ENCODE measurements around the gene PIM1.
"Not testable (repeated sequence)": the region's sequence is repeated elsewhere in the genome, so short reads cannot be mapped to it uniquely, and the experiment has no call there.

The PIM1 gene

DNA sequence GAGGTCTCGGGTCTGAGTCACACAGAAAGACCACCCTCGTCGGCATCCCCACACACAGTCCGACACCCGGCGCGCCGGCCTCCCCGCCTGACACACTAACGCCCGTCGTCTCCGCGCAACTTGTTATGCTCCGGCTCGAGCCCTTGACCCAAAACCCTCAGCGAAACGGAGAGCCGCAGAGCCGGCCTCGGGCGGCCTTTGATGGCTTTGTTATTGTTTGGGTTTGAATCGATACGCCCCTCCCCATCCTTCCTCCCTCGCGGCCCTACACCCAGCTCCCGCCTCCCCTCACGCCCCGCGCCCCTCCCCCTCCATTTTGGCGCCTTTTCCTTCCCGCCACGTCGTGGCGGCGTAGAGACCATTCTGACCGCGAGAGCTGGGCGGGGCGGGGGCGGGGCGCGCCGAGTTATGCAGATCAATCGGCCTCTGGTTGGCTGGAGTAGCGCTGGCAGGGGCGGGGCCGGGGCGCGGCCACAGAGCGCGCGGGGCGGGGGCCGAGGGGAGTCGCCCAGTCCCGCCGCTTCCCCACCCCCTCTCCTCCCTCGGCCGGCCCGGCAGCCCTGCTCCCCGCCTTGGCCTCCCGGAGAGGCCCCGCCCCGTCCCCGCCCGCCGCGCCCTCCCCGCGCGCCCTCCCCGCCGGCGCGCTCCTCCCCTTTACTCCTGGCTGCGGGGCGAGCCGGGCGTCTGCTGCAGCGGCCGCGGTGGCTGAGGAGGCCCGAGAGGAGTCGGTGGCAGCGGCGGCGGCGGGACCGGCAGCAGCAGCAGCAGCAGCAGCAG, at the start of gene PIM1:
Gene PIM1, plus strand, starts transcription at position 657 of the 777 bp plus-strand sequence. CDS start 424 bp downstream, outside the sequence.
- peak; percentile 99 for DNase-seq

DNA sequence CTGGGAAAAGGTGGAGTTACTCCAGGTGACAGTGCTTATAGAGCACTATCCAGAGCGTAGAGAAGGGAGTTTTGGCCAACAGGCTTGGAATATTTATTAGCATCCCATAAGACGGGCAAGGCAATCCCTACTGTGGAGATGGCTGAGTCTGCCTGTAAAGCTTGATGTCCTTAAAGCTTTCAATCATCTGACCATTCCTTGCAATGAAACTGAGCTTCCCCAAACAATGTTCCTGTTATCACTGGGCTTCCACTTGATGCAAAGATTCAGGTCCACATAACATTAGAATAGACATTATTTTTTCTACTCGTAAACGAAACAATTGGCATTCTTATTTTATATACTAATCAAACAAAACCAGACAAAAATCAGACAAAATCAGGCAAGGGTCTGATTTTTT, 48.4 kb upstream of the PIM1 start:
- DNase-seq: no peak

DNA sequence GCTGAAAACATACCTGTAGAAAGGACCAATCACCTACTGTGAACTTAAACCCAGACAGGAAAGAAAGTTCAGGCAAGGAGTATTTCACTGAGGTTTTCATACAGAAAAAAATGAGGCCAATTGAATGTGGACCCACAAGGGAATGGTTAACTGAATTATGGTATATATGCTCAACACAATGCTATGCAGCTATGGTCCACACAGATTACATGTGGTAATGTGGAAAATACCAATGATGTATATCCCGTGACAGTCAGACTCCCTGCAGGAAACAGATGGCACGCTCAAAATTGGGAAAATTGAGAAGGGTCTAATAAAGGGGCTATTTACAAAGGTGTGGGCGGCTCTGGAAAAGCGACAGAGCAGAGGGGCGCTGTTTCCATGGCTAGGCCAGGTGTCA, 47.1 kb upstream of the PIM1 start:
- DNase-seq: peak; percentile 20

GRCh38 chr6:37123957-37124729, 45.8 kb upstream of the PIM1 start:
- no peak for DNase-seq

DNA sequence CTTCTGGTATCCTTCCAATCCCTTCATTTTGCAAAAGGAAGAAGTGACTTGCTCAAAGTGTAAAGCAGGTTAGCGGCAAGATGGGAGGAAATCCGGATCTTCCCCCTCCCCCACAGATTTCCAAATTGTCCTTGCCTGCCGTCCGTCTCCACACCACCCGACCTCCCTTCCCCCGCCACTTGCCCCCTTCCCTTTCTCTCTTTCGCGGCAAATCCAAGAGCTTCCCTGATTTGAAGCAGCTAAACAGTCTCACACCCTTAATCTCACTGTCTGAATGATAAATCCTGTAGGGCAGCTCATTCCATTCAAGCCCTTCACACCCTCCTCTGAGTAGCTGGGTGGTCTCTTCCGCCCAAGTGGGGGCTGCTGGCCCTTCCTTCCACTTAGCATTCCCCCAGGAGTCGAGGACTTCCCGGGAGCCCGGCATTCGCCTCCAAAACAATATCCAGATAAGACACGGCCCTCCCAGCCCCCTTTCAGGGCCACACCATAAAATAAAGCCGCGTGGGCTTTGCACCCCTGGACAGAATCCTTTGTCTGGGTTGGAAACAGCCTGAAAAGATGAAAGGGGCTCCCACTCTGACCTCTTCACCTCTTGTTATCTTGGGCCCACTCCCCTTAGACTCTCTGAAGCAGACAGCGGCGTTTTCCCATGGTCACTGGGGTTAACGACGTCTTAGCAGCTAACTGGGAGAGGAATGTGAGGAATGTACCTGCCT, 44.0 kb upstream of the PIM1 start:
- peak; percentile 87 for DNase-seq

DNA sequence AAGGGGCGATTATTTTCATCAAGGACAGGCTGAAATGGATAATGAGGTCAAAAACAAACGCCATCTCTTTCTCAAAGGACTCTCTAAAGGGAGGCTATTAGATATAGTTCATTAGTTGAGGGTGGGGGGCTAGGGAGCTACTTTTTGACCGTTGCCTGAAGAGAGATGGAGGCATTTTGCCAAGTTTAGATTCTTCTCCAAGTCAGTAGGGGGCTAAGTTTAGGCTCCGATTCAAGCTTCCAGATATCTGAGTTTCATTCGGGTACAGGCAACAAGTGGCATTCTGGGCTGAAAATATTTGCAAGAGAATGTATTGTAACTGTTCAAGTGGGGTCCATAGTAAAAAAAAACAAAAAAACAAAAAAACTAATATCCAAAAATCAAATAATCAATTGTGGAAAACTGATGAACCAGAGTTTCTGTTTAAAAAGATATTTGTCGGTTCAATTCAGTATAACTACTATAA, 43.4 kb upstream of the PIM1 start:
- no peak for DNase-seq

- DNase-seq: peak; percentile 20
These were observed 42.9 kb upstream of the PIM1 start for GRCh38 chr6:37126961-37127616.

DNA sequence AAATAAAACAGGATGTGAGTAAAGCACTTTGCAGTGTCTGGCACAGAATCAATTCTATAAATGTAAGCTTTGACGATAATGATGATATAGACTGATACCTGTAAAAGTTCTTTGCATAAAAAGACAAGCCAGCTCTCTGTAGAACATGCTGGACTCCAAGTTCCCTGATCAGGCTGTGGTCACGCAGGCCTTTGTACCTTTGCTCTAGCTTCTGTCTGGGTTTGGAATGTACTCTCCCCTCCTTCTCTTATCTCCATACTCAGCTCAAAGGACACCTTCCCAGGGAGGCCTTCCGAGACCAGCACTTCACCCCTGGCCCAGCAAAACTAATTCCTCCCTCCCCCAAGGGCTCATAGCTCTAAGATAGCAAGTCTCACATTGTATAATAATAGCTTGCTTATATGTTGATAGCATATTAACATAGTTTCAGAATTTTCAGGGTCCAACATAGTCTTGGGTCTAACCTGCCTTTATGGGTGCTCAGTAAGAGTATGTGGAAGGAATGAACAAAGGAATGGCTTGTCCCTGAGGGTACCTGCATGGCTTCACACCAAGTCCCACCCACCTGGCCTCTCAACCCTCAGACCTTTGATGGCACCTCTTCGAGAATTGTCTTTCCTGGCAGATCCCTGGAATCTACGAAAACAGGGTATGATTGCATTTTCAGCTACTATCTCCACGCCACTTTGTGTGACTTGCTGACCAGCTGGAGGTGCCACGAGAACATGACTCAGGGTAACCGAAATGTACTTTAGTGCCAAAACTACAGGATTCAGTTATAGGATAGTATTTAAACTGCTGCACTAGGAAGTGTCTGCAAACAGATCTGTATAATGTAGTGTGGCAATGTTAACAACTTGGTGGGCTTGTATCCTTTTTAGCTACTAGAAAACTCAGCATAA, 41.7 kb upstream of the PIM1 start:
- no peak for DNase-seq

GRCh38 chr6:37128863-37129443, 41.0 kb upstream of the PIM1 start:
- DNase-seq: not testable (repeated sequence)

- no peak for DNase-seq
These were observed 40.4 kb upstream of the PIM1 start for GRCh38 chr6:37129566-37129965.

DNA sequence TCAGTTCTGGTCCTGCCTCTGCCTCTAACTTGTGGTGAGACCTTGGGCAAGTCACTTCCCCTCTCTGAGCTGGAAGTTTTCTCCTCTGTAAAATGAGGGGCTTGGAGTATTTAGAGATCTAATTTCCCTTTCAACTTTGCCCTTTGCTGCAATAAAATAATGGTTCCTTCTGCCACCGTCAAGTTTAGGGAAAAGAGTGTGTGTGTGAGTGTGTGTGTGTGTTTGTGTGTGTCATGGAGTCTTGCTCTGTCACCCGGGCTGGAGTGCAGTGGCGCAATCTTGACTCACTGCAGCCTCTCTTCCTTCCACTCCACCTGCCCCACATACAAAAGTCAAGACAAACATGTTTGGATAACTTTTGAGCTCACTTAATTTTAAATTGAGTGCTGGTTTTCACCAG, 39.2 kb upstream of the PIM1 start:
- peak; percentile 49 for DNase-seq

- peak; percentile 82 for DNase-seq
These were observed 38.6 kb upstream of the PIM1 start for GRCh38 chr6:37131104-37131959.

- no peak for DNase-seq
These were observed 38.0 kb upstream of the PIM1 start for GRCh38 chr6:37131960-37132253.

DNA sequence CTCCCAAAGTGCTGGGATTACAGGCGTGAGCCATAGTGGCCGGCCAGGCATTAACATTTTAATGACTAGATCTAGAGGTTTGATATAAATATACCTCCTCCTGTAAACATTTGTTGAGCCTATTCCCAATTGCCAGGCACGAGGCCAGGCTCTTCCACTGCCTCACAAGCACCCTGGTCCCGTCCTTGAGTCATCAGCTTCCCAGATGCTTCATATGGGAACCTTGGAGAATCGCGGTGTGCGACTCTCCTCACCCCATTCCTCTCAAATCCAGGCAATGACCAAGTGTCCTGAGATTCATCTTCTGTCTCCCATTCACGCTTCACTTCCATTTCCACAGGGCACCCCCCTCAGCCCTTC, 35.9 kb upstream of the PIM1 start:
- peak; percentile 22 for DNase-seq

DNA sequence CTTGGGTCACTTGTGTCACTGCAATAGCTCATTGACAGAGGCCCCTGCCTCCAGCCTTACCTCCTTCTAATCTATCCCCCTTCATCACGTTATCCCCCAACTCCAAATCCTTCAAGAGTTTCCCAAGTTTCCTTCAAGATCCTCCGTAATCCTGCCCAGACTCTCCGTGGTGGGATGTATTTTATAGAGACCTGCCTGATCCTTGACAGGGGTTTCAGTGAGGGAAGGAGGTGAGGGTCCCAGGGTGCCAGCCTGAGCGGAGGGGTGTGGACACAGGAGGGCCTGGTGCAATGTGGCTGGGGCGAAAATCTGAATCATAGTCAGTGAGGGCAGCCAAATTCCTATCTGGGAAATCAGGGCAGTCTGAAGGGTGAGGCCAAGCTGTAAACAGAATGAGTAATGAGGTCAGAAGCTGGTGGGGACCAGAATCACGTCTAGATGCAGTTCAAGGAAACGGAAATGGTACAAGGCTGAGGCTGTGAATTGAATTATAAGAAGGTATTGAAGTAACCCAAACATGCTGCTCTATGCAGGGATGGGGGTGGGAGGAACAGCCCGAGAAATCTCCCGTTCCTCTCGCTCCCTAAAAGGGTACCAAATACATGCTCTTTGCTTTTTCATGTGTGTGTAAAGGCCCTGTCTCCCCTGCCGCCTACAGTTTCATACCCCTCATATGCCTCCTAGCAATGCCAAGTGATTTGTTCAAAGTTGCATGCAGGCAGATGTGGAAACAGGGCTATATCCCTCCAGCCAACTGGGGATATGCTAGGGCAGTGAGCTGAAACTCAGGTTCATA, 35.4 kb upstream of the PIM1 start:
- DNase-seq: peak; percentile 68

- DNase-seq: no peak
These were observed 33.9 kb upstream of the PIM1 start for GRCh38 chr6:37135835-37136694.

GRCh38 chr6:37136821-37137200, 33.1 kb upstream of the PIM1 start:
- DNase-seq: no peak

DNA sequence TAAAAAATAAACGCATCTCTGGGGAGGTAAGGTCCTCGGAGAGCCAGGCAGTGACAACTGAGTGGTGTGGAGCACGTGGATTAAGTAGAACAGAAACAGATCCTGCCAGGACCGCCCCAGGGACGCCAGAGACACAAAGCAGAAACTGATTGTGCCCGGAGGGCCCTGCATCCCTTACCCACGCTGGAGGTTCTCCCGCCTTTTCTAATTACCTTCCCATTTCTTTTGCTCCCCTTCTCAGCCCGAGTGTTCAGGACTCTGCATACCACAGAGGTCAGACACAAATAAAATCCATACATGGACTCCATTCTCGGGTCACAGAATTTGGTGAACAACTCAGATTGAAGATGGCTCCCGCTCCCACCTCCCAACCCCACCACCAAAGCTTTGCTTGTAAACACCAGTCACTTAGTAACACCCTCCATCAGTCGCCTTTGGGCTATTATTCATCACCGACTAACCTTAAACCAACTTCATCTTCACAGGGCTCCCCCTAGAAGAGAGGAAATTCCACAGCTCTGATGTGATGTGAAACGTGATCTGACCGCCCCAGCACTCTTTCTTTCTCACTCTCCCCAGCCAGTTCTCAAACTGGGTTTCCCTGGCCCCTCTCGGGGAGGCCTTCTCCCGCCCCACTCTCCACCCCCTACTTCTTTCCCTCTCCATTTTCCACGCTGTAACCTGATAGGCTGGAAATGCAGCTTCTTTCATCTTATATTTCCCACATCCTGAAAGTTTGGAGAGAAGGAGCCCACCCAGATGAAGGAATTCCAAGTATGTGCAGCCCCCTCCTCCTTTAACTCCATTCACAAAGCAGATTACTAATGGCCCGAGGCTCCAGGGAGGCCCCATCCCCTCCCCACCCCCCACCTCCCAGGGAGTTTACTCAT, 32.5 kb upstream of the PIM1 start:
- DNase-seq: peak; percentile 96
